Endothelial cell of umbilical vein (primary cell): ENCODE results near the gene PTPRK.

Experiments
- CTCF ChIP-seq, 2 donors: IDR thresholded peaks; 1 replicate in 1 of 2; 2 replicates in 1 of 2; pipeline ENCODE4 v1.5.1; 2011; ENCODE audit warnings: low read length in 2 of 2, mild to moderate bottlenecking in 2 of 2, moderate library complexity in 2 of 2, control low read depth in 1 of 2, inconsistent platforms in 1 of 2, low read depth in 1 of 2; ENCODE audit not compliant: insufficient read depth in 1 of 2; ENCODE audit errors: extremely low read depth in 1 of 2
- EZH2 ChIP-seq: IDR thresholded peaks from 2 replicates; pipeline ENCODE4 v1.6.1; 2012; ENCODE audit warnings: borderline replicate concordance, low read depth, mild to moderate bottlenecking, moderate library complexity, low read length, inconsistent platforms; ENCODE audit not compliant: severe bottlenecking
- FOS ChIP-seq: IDR thresholded peaks from 2 replicates; pipeline ENCODE4 v1.6.1; 2011; ENCODE audit warnings: mild to moderate bottlenecking, low read length, moderate library complexity, borderline replicate concordance; ENCODE audit not compliant: insufficient read depth
- JUN ChIP-seq: IDR thresholded peaks from 2 replicates; pipeline ENCODE4 v1.6.1; 2011; ENCODE audit warnings: borderline replicate concordance, low read depth; ENCODE audit not compliant: insufficient read length, insufficient read depth
- MYC ChIP-seq: IDR thresholded peaks from one replicate; pipeline ENCODE4 v1.6.1; 2011; ENCODE audit warnings: mild to moderate bottlenecking, low read depth, low read length
- POLR2A ChIP-seq: IDR thresholded peaks from 2 replicates; pipeline ENCODE4 v1.6.1; 2012; ENCODE audit warnings: low read depth, mild to moderate bottlenecking, control low read depth, low read length
- POLR2AphosphoS5 ChIP-seq: IDR thresholded peaks from 2 replicates; pipeline ENCODE4 v1.6.1; 2012; ENCODE audit warnings: low read depth, mild to moderate bottlenecking, control low read depth, low read length, moderate library complexity; ENCODE audit not compliant: insufficient read depth

- no peak for TF ChIP-seq EZH2
- TF ChIP-seq CTCF (IDR thresholded peaks at IDR 0.05; ENCODE audit: extremely low read depth in 1 of 2, insufficient read depth in 1 of 2, low read depth in 1 of 2, low read length in 2 of 2), result no peak
- no peak for TF ChIP-seq MYC
- no peak for TF ChIP-seq POLR2A
- no peak for TF ChIP-seq JUN
- no peak for TF ChIP-seq POLR2AphosphoS5
- no peak for TF ChIP-seq FOS
Observed at GRCh38 chr6:128233531-128233930, 286.9 kb downstream of the PTPRK start.
